Type B pancreatic cell (in vitro differentiated cells): ENCODE measurements around the gene JSRP1. TPM values are rescaled to one million over a fixed set of nuclear protein-coding genes. Genes with fewer than 3 reads are reported as not detected.

Experiments used
- DNase-seq: peaks from one replicate; pipeline ENCODE4 v3.0.0; 2021; ENCODE audit warnings: mixed read lengths; ENCODE audit not compliant: unreplicated experiment; ENCODE audit errors: extremely low spot score
- H3K27ac Mint-ChIP-seq: 2 replicates; pipeline ENCODE4 v1.8.0; 2021; ENCODE audit warnings: mild to moderate bottlenecking, mixed read lengths
- H3K27me3 Mint-ChIP-seq: 2 replicates; pipeline ENCODE4 v1.8.0; 2021; ENCODE audit warnings: mixed read lengths
- H3K36me3 Mint-ChIP-seq: 2 replicates; pipeline ENCODE4 v1.8.0; 2021; ENCODE audit warnings: mixed read lengths
- H3K4me1 Mint-ChIP-seq: one replicate; pipeline ENCODE4 v1.8.0; 2021; ENCODE audit warnings: mixed read lengths; ENCODE audit not compliant: unreplicated experiment
- H3K4me3 Mint-ChIP-seq: 2 replicates; pipeline ENCODE4 v1.8.0; 2021; ENCODE audit warnings: mild to moderate bottlenecking, mixed read lengths
- H3K9me3 Mint-ChIP-seq: 2 replicates; pipeline ENCODE4 v1.8.0; 2021; ENCODE audit warnings: mixed read lengths
- CTCF ChIP-seq: fragments of 200-600 bp; sonication (generic); conservative IDR thresholded peaks from 2 replicates; pipeline ENCODE4 v1.5.0; 2021; ENCODE audit warnings: antibody characterized with exemption, mild to moderate bottlenecking
- total RNA-seq: library from RNA; stranded (reverse); gene quantifications from 2 replicates; pipeline ENCODE4 v1.2.1, GENCODE V29; 2021; ENCODE audit warnings: low replicate concordance

The JSRP1 gene
- total RNA-seq, 1 donor from 2014 or later, result 0.72 TPM

GRCh38 chr19:2259336-2259735, 3.1 kb upstream of the JSRP1 start:
- H3K27me3 Mint-ChIP-seq, result no peaks in the 10 kb centered on the region
- no peak overlapping the region for H3K4me3 Mint-ChIP-seq
- DNase-seq, result no peak
- H3K27ac Mint-ChIP-seq, result no peak overlapping the region
- H3K9me3 Mint-ChIP-seq, result no peaks in the 10 kb centered on the region
- H3K36me3 Mint-ChIP-seq, result no peaks in the 10 kb centered on the region
- H3K4me1 Mint-ChIP-seq, result no peaks in the 10 kb centered on the region
- no peak for TF ChIP-seq CTCF

GRCh38 chr19:2255112-2255845, 938 bp downstream of the JSRP1 start:
- Mint-ChIP-seq H3K4me1 (peaks cover 3% of the 10 kb centered on the region), H3K27me3 (peaks cover 10% of the 10 kb centered on the region), H3K27ac (no peak overlapping the region), H3K36me3 (no peaks in the 10 kb centered on the region), H3K4me3 (no peak overlapping the region), H3K9me3 (no peaks in the 10 kb centered on the region)
- no peak for DNase-seq
- no peak for TF ChIP-seq CTCF

GRCh38 chr19:2254064-2254872, 1.9 kb downstream of the JSRP1 start:
- H3K4me1 Mint-ChIP-seq, result peaks cover 3% of the 10 kb centered on the region
- H3K4me3 Mint-ChIP-seq, result peak overlapping the region; percentile 82
- TF ChIP-seq CTCF, result peak; percentile 71
- peak; percentile 78 for DNase-seq
- peaks cover 10% of the 10 kb centered on the region for H3K27me3 Mint-ChIP-seq
- no peaks in the 10 kb centered on the region for H3K9me3 Mint-ChIP-seq
- peak overlapping the region; percentile 48 for H3K27ac Mint-ChIP-seq
- H3K36me3 Mint-ChIP-seq, result no peaks in the 10 kb centered on the region

- H3K4me3 Mint-ChIP-seq, result peak overlapping the region; percentile 82
- no peaks in the 10 kb centered on the region for H3K36me3 Mint-ChIP-seq
- H3K4me1 Mint-ChIP-seq, result peaks cover 3% of the 10 kb centered on the region
- peak; percentile 74 for DNase-seq
- peak overlapping the region; percentile 48 for H3K27ac Mint-ChIP-seq
- TF ChIP-seq CTCF, result peak; percentile 52
- H3K27me3 Mint-ChIP-seq, result peaks cover 10% of the 10 kb centered on the region
- no peaks in the 10 kb centered on the region for H3K9me3 Mint-ChIP-seq
These were observed 2.8 kb downstream of the JSRP1 start for GRCh38 chr19:2253106-2254063.

- no peak overlapping the region for H3K27ac Mint-ChIP-seq
- H3K27me3 Mint-ChIP-seq, result peaks cover 10% of the 10 kb centered on the region
- no peak for DNase-seq
- no peak for TF ChIP-seq CTCF
- H3K4me1 Mint-ChIP-seq, result peaks cover 3% of the 10 kb centered on the region
- no peaks in the 10 kb centered on the region for H3K9me3 Mint-ChIP-seq
- H3K4me3 Mint-ChIP-seq, result no peak overlapping the region
- no peaks in the 10 kb centered on the region for H3K36me3 Mint-ChIP-seq
These were observed 3.5 kb downstream of the JSRP1 start for GRCh38 chr19:2252797-2253105.
